ENCODE measurements around the gene NTM.

NTM gene

GRCh38 chr11:131943295-131943694, 572.9 kb downstream of the NTM start:
- Histone ChIP-seq H3K27ac (peak overlapping the region; percentile 39), H3K79me2 (peaks cover 26% of the 10 kb centered on the region), H3K4me3 (ENCODE audit: low read depth, low read length) (no peak overlapping the region), H2AFZ (no peak overlapping the region), H3K36me3 (ENCODE audit: control insufficient read depth, insufficient read depth, low read length) (no peaks in the 10 kb centered on the region), H3K4me2 (ENCODE audit: low read length) (no peak overlapping the region), H3K9me3 (ENCODE audit: control insufficient read depth, low read length) (no peaks in the 10 kb centered on the region), H3K27me3 (ENCODE audit: control insufficient read depth, insufficient read depth, low read length) (no peaks in the 10 kb centered on the region), H3K4me1 (peaks cover 11% of the 10 kb centered on the region), H3K9ac (no peak overlapping the region)
- no peak for TF ChIP-seq CTCF (IDR thresholded peaks at IDR 0.05)

- TF ChIP-seq CTCF (IDR thresholded peaks at IDR 0.05): no peak
- peaks cover 20% of the 10 kb centered on the region for H3K79me2 ChIP-seq
- H3K9me3 ChIP-seq (ENCODE audit: control insufficient read depth, low read length): no peaks in the 10 kb centered on the region
- no peaks in the 10 kb centered on the region for H3K27me3 ChIP-seq (ENCODE audit: control insufficient read depth, insufficient read depth, low read length)
- peaks cover 10% of the 10 kb centered on the region for H3K4me1 ChIP-seq
- no peak overlapping the region for H3K4me2 ChIP-seq (ENCODE audit: low read length)
- no peak overlapping the region for H3K27ac ChIP-seq
- H3K9ac ChIP-seq: no peak overlapping the region
- H3K36me3 ChIP-seq (ENCODE audit: control insufficient read depth, insufficient read depth, low read length): no peaks in the 10 kb centered on the region
- no peak overlapping the region for H3K4me3 ChIP-seq (ENCODE audit: low read depth, low read length)
- H2AFZ ChIP-seq: no peak overlapping the region
These were observed 574.3 kb downstream of the NTM start for GRCh38 chr11:131944736-131945135.

GRCh38 chr11:131945706-131946105, 575.3 kb downstream of the NTM start:
- TF ChIP-seq CTCF (IDR thresholded peaks at IDR 0.05): no peak
- Histone ChIP-seq H3K9ac (no peak overlapping the region), H3K4me1 (peaks cover 4% of the 10 kb centered on the region), H3K9me3 (ENCODE audit: control insufficient read depth, low read length) (no peaks in the 10 kb centered on the region), H3K27ac (no peak overlapping the region), H3K27me3 (ENCODE audit: control insufficient read depth, insufficient read depth, low read length) (no peaks in the 10 kb centered on the region), H3K79me2 (peaks cover 20% of the 10 kb centered on the region), H3K36me3 (ENCODE audit: control insufficient read depth, insufficient read depth, low read length) (no peaks in the 10 kb centered on the region), H3K4me2 (ENCODE audit: low read length) (no peak overlapping the region), H3K4me3 (ENCODE audit: low read depth, low read length) (no peak overlapping the region), H2AFZ (no peak overlapping the region)

GRCh38 chr11:131947511-131947910, 577.1 kb downstream of the NTM start:
- Histone ChIP-seq H3K4me3 (ENCODE audit: low read depth, low read length) (no peak overlapping the region), H3K4me2 (ENCODE audit: low read length) (no peak overlapping the region), H3K4me1 (peaks cover 4% of the 10 kb centered on the region), H3K27me3 (ENCODE audit: control insufficient read depth, insufficient read depth, low read length) (no peaks in the 10 kb centered on the region), H2AFZ (no peak overlapping the region), H3K27ac (no peak overlapping the region), H3K9me3 (ENCODE audit: control insufficient read depth, low read length) (no peaks in the 10 kb centered on the region), H3K79me2 (peaks cover 21% of the 10 kb centered on the region), H3K9ac (no peak overlapping the region), H3K36me3 (ENCODE audit: control insufficient read depth, insufficient read depth, low read length) (no peaks in the 10 kb centered on the region)
- no peak for TF ChIP-seq CTCF (IDR thresholded peaks at IDR 0.05)

- Histone ChIP-seq H3K36me3 (ENCODE audit: control insufficient read depth, insufficient read depth, low read length) (no peaks in the 10 kb centered on the region), H3K27ac (no peak overlapping the region), H3K9ac (no peak overlapping the region), H3K79me2 (peaks cover 18% of the 10 kb centered on the region), H3K4me3 (ENCODE audit: low read depth, low read length) (no peak overlapping the region), H3K4me2 (ENCODE audit: low read length) (no peak overlapping the region), H3K27me3 (ENCODE audit: control insufficient read depth, insufficient read depth, low read length) (no peaks in the 10 kb centered on the region), H3K4me1 (no peaks in the 10 kb centered on the region), H2AFZ (no peak overlapping the region), H3K9me3 (ENCODE audit: control insufficient read depth, low read length) (no peaks in the 10 kb centered on the region)
- no peak for TF ChIP-seq CTCF (IDR thresholded peaks at IDR 0.05)
These were observed 580.7 kb downstream of the NTM start for GRCh38 chr11:131951121-131951520.

All from parathyroid adenoma (tissue), 2 donors.